OCI-M1 (cell line): ENCODE measurements around the gene CTDSPL2.
A peak's percentile ranks its signal among the peaks of the same experiment; 100 is the strongest.
"Not testable (repeated sequence)": the region's sequence is repeated elsewhere in the genome, so short reads cannot be mapped to it uniquely, and the experiment has no call there.

Experiments used
- DNase-seq: peaks from one replicate; lab custom pipeline; 2025; lab: John Stamatoyannopoulos, UW

The CTDSPL2 gene

GRCh38 chr15:44541282-44541958 is 114.0 kb downstream of the CTDSPL2 start:
- DNase-seq = no peak

- DNase-seq = peak; percentile 39
These were observed 115.2 kb downstream of the CTDSPL2 start for GRCh38 chr15:44542596-44542995.

- not testable (repeated sequence) for DNase-seq
These were observed 117.3 kb downstream of the CTDSPL2 start for GRCh38 chr15:44544745-44545144.

GRCh38 chr15:44545913-44546802 is 118.7 kb downstream of the CTDSPL2 start:
- peak; percentile 36 for DNase-seq

- not testable (repeated sequence) for DNase-seq
These were observed 121.7 kb downstream of the CTDSPL2 start for GRCh38 chr15:44549152-44549551.

- DNase-seq = peak; percentile 13
These were observed 122.8 kb downstream of the CTDSPL2 start for GRCh38 chr15:44550256-44550655.

GRCh38 chr15:44550734-44551133 is 123.3 kb downstream of the CTDSPL2 start:
- no peak for DNase-seq

- peak; percentile 51 for DNase-seq
These were observed 127.7 kb downstream of the CTDSPL2 start for GRCh38 chr15:44554934-44555723.

- DNase-seq = not testable (repeated sequence)
These were observed 133.5 kb downstream of the CTDSPL2 start for GRCh38 chr15:44560926-44561325.

GRCh38 chr15:44565387-44566154 is 138.1 kb downstream of the CTDSPL2 start:
- no peak for DNase-seq

- no peak for DNase-seq
These were observed 138.7 kb downstream of the CTDSPL2 start for GRCh38 chr15:44566155-44566540.

- no peak for DNase-seq
These were observed 140.9 kb downstream of the CTDSPL2 start for GRCh38 chr15:44568338-44568737.

- no peak for DNase-seq
These were observed 141.9 kb downstream of the CTDSPL2 start for GRCh38 chr15:44569316-44569715.

- DNase-seq = no peak
These were observed 142.9 kb downstream of the CTDSPL2 start for GRCh38 chr15:44570361-44570760.

- no peak for DNase-seq
These were observed 146.0 kb downstream of the CTDSPL2 start for GRCh38 chr15:44573386-44573785.

GRCh38 chr15:44574734-44575133 is 147.3 kb downstream of the CTDSPL2 start:
- no peak for DNase-seq
